Mammary epithelial cell (primary cell): ENCODE results near the gene ANKDD1A.

Experiments used
- EZH2 ChIP-seq: IDR thresholded peaks from 2 replicates; pipeline ENCODE4 v1.6.1; 2012; ENCODE audit warnings: low read length, inconsistent platforms, borderline replicate concordance
- TF ChIP-seq, protein P1 (sequence below), 2 donors: IDR thresholded peaks in 1 of 2; conservative IDR thresholded peaks in 1 of 2; 2 replicates each; pipeline ENCODE4 v1.5.1; 2011 to 2012; ENCODE audit warnings: inconsistent platforms in 2 of 2, low read length in 2 of 2, mild to moderate bottlenecking in 2 of 2, control low read depth in 1 of 2, low read depth in 1 of 2; ENCODE audit not compliant: insufficient read depth in 1 of 2; ENCODE audit errors: extremely low read depth in 1 of 2

DNA sequence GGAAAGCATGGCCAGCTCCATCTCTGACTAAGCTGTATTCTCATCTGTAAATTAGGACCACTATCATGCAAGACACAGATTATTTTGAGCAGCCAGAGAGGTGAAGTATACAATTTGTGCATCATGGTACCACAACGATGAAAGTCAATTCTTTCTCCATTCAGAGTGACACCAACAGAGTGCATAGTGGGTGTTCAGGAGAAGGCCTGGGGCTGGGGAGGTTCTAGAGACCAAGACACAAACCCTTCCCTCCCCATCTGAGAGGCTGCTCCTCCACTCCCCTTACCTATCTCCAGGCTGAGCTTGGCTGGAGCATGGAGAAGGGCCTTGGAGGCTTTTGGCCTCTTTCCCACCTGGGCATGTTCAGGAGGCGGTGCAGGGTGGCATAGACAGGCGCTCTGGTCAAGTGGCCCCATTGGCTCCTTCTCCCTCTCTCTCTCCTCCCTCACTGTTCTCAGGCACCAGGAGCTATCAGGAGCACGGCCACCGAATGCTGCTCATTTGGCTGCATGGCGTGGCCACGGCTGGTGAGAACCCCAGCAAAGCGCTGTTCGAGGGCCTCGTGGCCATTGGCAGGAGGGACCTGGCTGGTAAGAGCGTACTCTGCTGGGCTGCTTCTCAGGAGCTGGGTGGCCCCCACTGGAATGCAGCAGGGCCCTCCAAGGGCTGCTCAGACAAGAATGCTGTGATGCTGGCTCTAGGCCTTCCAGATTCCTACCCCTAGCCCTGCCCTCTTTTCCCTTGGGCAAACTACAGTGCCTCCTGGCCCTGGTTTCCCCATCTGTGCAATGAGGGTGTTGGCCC lies 37.9 kb downstream of the ANKDD1A start:
- TF ChIP-seq, protein P1, sequence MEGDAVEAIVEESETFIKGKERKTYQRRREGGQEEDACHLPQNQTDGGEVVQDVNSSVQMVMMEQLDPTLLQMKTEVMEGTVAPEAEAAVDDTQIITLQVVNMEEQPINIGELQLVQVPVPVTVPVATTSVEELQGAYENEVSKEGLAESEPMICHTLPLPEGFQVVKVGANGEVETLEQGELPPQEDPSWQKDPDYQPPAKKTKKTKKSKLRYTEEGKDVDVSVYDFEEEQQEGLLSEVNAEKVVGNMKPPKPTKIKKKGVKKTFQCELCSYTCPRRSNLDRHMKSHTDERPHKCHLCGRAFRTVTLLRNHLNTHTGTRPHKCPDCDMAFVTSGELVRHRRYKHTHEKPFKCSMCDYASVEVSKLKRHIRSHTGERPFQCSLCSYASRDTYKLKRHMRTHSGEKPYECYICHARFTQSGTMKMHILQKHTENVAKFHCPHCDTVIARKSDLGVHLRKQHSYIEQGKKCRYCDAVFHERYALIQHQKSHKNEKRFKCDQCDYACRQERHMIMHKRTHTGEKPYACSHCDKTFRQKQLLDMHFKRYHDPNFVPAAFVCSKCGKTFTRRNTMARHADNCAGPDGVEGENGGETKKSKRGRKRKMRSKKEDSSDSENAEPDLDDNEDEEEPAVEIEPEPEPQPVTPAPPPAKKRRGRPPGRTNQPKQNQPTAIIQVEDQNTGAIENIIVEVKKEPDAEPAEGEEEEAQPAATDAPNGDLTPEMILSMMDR (conservative IDR thresholded peaks at IDR 0.05 in 1 of 2, IDR thresholded peaks at IDR 0.05 in 1 of 2; ENCODE audit: extremely low read depth in 1 of 2, insufficient read depth in 1 of 2, low read depth in 1 of 2, low read length in 2 of 2): no peak
- TF ChIP-seq EZH2: no peak
